B cell (primary cell): ENCODE data around the gene MESD.

Experiments used
- CTCF ChIP-seq: fragments of 200-600 bp; IDR thresholded peaks from one replicate; pipeline ENCODE4 v1.8.0; 2022; ENCODE audit warnings: antibody characterized with exemption, mild to moderate bottlenecking
- EZH2 ChIP-seq: IDR thresholded peaks from 2 replicates; pipeline ENCODE4 v1.6.1; 2012; ENCODE audit warnings: borderline replicate concordance, low read depth, mild to moderate bottlenecking, moderate library complexity, low read length; ENCODE audit not compliant: insufficient read depth, poor library complexity, severe bottlenecking

- TF ChIP-seq CTCF (no peak), EZH2 (no peak)
Observed at GRCh38 chr15:80934761-80935221, 54.8 kb downstream of the MESD start.
